DOHH2 (cell line): Measurements from ENCODE around the gene MTSS2.

Experiments used
- H3F3A ChIP-seq: fragments of 200-600 bp; sonication (generic), shearing (Covaris generic); 2 replicates; pipeline ENCODE4 v1.6.0; 2016; ENCODE audit warnings: antibody characterized with exemption, mild to moderate bottlenecking; ENCODE audit not compliant: control insufficient read depth, insufficient read depth
- H3K27ac ChIP-seq: fragments of 200-600 bp; sonication (generic); 2 replicates; pipeline ENCODE4 v1.5.1; 2014; ENCODE audit warnings: low read depth, mild to moderate bottlenecking, low read length, moderate library complexity
- H3K27me3 ChIP-seq: fragments of 200-600 bp; sonication (generic); 2 replicates; pipeline ENCODE4 v1.6.1; 2014; ENCODE audit warnings: mild to moderate bottlenecking, low read length, mixed read lengths; ENCODE audit not compliant: control insufficient read depth
- H3K36me3 ChIP-seq: fragments of 200-600 bp; sonication (generic); 2 replicates; pipeline ENCODE4 v1.6.1; 2014; ENCODE audit warnings: mild to moderate bottlenecking, low read length, moderate library complexity, mixed read lengths; ENCODE audit not compliant: control insufficient read depth
- H3K4me1 ChIP-seq: fragments of 200-600 bp; sonication (generic); 2 replicates; pipeline ENCODE4 v1.6.1; 2014; ENCODE audit warnings: mild to moderate bottlenecking, low read length, mixed read lengths; ENCODE audit not compliant: control insufficient read depth
- H3K4me2 ChIP-seq: fragments of 200-600 bp; sonication (generic); 2 replicates; pipeline ENCODE4 v1.6.0; 2014; ENCODE audit warnings: mild to moderate bottlenecking, low read length, moderate library complexity
- H3K4me3 ChIP-seq: fragments of 200-600 bp; sonication (generic); 2 replicates; pipeline ENCODE4 v1.5.1; 2014; ENCODE audit warnings: mild to moderate bottlenecking, low read length, mixed read lengths
- H3K79me2 ChIP-seq: fragments of 200-600 bp; sonication (generic); 2 replicates; pipeline ENCODE4 v1.6.1; 2014; ENCODE audit warnings: mild to moderate bottlenecking, low read length, mixed read lengths; ENCODE audit not compliant: control insufficient read depth
- H3K9me2 ChIP-seq: fragments of 200-600 bp; sonication (generic); replicated peaks from 2 replicates; pipeline ENCODE4 v1.6.1; 2014; ENCODE audit warnings: mild to moderate bottlenecking, low read length, mixed read lengths; ENCODE audit not compliant: control insufficient read depth
- H3K9me3 ChIP-seq: fragments of 200-600 bp; sonication (generic); 2 replicates; pipeline ENCODE4 v1.6.1; 2014; ENCODE audit warnings: antibody characterized with exemption, low read length, mixed read lengths; ENCODE audit not compliant: control insufficient read depth, insufficient read depth
- H4K20me1 ChIP-seq: fragments of 200-600 bp; sonication (generic); 2 replicates; pipeline ENCODE4 v1.6.0; 2014; ENCODE audit warnings: low read depth, mild to moderate bottlenecking, antibody characterized with exemption, low read length, moderate library complexity; ENCODE audit not compliant: control insufficient read depth, insufficient read depth
- EZH2phosphoT487 ChIP-seq: fragments of 200-600 bp; sonication (generic); IDR thresholded peaks from 2 replicates; pipeline ENCODE4 v1.6.1; 2017; ENCODE audit warnings: borderline replicate concordance, mild to moderate bottlenecking, antibody characterized with exemption, low read length, moderate library complexity, mixed read lengths
- TF ChIP-seq, protein P1 (sequence below): fragments of 200-600 bp; sonication (generic); IDR thresholded peaks from one replicate; pipeline ENCODE4 v1.5.1; 2014; ENCODE audit warnings: antibody characterized with exemption, mild to moderate bottlenecking, low read depth, low read length; ENCODE audit not compliant: poor library complexity, severe bottlenecking

MTSS2 gene

DNA sequence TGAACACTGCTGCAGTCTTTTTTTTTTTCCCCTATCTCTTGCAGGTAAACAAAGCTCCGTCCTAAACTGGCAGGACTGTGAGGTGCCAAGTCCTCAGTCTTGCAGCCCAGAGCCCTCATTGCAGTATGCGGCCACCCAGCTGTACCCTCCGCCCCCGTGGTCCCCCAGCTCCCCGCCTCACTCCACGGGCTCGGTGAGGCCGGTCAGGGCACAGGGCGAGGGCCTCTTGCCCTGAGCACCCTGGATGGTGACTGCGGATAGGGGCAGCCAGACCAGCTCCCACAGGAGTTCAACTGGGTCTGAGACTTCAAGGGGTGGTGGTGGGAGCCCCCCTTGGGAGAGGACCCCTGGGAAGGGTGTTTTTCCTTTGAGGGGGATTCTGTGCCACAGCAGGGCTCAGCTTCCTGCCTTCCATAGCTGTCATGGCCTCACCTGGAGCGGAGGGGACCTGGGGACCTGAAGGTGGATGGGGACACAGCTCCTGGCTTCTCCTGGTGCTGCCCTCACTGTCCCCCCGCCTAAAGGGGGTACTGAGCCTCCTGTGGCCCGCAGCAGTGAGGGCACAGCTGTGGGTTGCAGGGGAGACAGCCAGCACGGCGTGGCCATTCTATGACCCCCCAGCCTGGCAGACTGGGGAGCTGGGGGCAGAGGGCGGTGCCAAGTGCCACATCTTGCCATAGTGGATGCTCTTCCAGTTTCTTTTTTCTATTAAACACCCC is 25.7 kb downstream of the MTSS2 start:
- H3F3A ChIP-seq = no peaks in the 10 kb centered on the region

DNA sequence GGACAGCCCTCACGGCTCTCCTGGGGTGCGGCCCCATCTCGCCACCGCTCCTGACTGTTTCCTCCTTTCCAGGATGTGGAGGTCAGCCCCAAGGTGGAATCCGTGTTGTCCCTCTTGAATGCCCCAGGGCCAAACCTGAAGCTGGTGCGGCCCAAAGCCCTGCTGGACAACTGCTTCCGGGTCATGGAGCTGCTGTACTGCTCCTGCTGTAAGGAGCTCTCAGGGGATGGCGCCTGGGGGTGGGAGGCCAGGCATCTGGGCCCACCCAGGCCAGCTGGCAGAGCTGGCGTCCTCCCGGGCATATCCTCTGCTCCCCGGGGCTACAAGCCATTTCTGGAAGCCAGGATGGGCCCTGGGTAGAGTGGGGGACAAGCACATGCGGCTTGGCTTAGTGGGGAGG is 26.3 kb downstream of the MTSS2 start:
- no peaks in the 10 kb centered on the region for H3K27me3 ChIP-seq
- H3K9me3 ChIP-seq = no peaks in the 10 kb centered on the region
- TF ChIP-seq, protein P1, sequence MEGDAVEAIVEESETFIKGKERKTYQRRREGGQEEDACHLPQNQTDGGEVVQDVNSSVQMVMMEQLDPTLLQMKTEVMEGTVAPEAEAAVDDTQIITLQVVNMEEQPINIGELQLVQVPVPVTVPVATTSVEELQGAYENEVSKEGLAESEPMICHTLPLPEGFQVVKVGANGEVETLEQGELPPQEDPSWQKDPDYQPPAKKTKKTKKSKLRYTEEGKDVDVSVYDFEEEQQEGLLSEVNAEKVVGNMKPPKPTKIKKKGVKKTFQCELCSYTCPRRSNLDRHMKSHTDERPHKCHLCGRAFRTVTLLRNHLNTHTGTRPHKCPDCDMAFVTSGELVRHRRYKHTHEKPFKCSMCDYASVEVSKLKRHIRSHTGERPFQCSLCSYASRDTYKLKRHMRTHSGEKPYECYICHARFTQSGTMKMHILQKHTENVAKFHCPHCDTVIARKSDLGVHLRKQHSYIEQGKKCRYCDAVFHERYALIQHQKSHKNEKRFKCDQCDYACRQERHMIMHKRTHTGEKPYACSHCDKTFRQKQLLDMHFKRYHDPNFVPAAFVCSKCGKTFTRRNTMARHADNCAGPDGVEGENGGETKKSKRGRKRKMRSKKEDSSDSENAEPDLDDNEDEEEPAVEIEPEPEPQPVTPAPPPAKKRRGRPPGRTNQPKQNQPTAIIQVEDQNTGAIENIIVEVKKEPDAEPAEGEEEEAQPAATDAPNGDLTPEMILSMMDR = no peak
- TF ChIP-seq EZH2phosphoT487 = no peak
- no peaks in the 10 kb centered on the region for H3K9me2 ChIP-seq
- no peak overlapping the region for H3K4me3 ChIP-seq
- H4K20me1 ChIP-seq = no peaks in the 10 kb centered on the region
- no peaks in the 10 kb centered on the region for H3K36me3 ChIP-seq
- no peaks in the 10 kb centered on the region for H3K79me2 ChIP-seq
- H3K4me2 ChIP-seq = no peak overlapping the region
- no peaks in the 10 kb centered on the region for H3F3A ChIP-seq
- no peak overlapping the region for H3K27ac ChIP-seq
- H3K4me1 ChIP-seq = no peaks in the 10 kb centered on the region

More for the DNA sequence above, 25.7 kb downstream of the MTSS2 start:
- Histone ChIP-seq H3K27ac (no peak overlapping the region), H3K4me1 (no peaks in the 10 kb centered on the region), H3K9me3 (no peaks in the 10 kb centered on the region), H3K4me2 (no peak overlapping the region), H3K36me3 (no peaks in the 10 kb centered on the region), H3K79me2 (no peaks in the 10 kb centered on the region), H3K4me3 (no peak overlapping the region), H4K20me1 (no peaks in the 10 kb centered on the region), H3K9me2 (no peaks in the 10 kb centered on the region), H3K27me3 (no peaks in the 10 kb centered on the region)
- no peak for TF ChIP-seq EZH2phosphoT487
- TF ChIP-seq, protein P1 = no peak

DNA sequence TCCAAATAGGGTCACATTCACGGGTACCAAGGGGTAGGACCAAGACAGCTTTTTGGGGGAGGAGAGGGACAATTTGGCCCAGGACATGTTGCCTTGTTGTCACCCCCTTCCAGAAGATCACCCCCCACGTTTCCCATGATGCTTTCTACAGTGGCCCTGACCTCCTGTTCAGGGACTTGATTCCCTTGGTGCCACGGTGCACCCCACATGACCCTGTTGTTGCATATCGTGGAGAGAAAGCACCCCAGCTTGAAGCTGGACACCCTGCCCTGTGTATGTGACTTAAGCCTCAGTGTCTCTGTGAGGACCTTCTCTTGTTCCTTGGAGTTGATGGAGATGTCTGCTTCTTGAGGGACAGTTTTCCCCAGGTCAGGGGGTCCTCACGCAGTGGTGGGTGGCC is 26.9 kb downstream of the MTSS2 start:
- peaks cover 1% of the 10 kb centered on the region for H3K4me1 ChIP-seq
- TF ChIP-seq EZH2phosphoT487 = no peak
- TF ChIP-seq, protein P1 = no peak
- H3K9me2 ChIP-seq = no peaks in the 10 kb centered on the region
- no peak overlapping the region for H3K4me3 ChIP-seq
- H3K4me2 ChIP-seq = no peak overlapping the region
- H3K9me3 ChIP-seq = no peaks in the 10 kb centered on the region
- no peaks in the 10 kb centered on the region for H3K27me3 ChIP-seq
- H4K20me1 ChIP-seq = no peaks in the 10 kb centered on the region
- no peaks in the 10 kb centered on the region for H3K79me2 ChIP-seq
- no peaks in the 10 kb centered on the region for H3K36me3 ChIP-seq
- no peak overlapping the region for H3K27ac ChIP-seq
- no peaks in the 10 kb centered on the region for H3F3A ChIP-seq
